Mucosa of descending colon (tissue), 3 donors: Measurements from ENCODE around the gene FOXP1. TPM values are rescaled to one million over a fixed set of nuclear protein-coding genes. Genes with fewer than 3 reads are reported as not detected.
A peak's percentile ranks its signal among the peaks of the same experiment; 100 is the strongest.

ENCODE experiments used
- ATAC-seq: fragments of 200-7000 bp; cut with Tn5 transposase; one replicate; pipeline ENCODE4 v1.9.1; 2020; ENCODE audit warnings: mild to moderate bottlenecking, moderate library complexity
- DNase-seq, 3 donors: peaks; one replicate each; pipeline ENCODE4 v3.0.0-alpha.2; 2020
- H3K36me3 ChIP-seq: fragments of 200-600 bp; one replicate; pipeline ENCODE4 v1.8.0; 2021; ENCODE audit warnings: low read depth, mild to moderate bottlenecking
- H3K4me1 ChIP-seq: fragments of 200-600 bp; one replicate; pipeline ENCODE4 v1.8.0; 2021; ENCODE audit warnings: low read depth, mild to moderate bottlenecking
- H3K4me3 ChIP-seq: fragments of 200-600 bp; one replicate; pipeline ENCODE4 v1.8.0; 2021; ENCODE audit warnings: mild to moderate bottlenecking
- H3K9me3 ChIP-seq: fragments of 200-600 bp; one replicate; pipeline ENCODE4 v1.8.0; 2021; ENCODE audit warnings: mild to moderate bottlenecking
- intact Hi-C, 2 donors: fragments of 100-400 bp; cut with DNase I in 1 of 2; cut with micrococcal nuclease in 1 of 2; formaldehyde crosslinking; loops; one replicate each; pipeline versions ENCODE4 v1.11.0 to v1.11.1; 2022; cut with DNase I, micrococcal nuclease
- total RNA-seq, 3 donors: library from RNA; stranded (reverse); fragmentation: NEBNext Ultra II Directional in 2 of 3; extraction: Animal tissue kit (Norgen Biotek cat#: 25700) in 2 of 3; gene quantifications; one replicate each; pipeline versions ENCODE4 v1.2.1 to v1.2.4, GENCODE V29; 2021 to 2023
- TF ChIP-seq, protein P1 (sequence below): fragments of 200-600 bp; IDR thresholded peaks from one replicate; pipeline ENCODE4 v1.8.0; 2022; ENCODE audit warnings: antibody characterized with exemption, mild to moderate bottlenecking
- donor health status: DM: no; HTN: no; CAD: no; lungs with moderate emphysema.
- donor health status: DM: no; HTN: no; CAD: no.
- donor health status: DM: no; HTN: yes; CAD: no.

The FOXP1 gene
- total RNA-seq, 3 donors from 2014 or later: 133 to 217 (median 214) TPM

DNA sequence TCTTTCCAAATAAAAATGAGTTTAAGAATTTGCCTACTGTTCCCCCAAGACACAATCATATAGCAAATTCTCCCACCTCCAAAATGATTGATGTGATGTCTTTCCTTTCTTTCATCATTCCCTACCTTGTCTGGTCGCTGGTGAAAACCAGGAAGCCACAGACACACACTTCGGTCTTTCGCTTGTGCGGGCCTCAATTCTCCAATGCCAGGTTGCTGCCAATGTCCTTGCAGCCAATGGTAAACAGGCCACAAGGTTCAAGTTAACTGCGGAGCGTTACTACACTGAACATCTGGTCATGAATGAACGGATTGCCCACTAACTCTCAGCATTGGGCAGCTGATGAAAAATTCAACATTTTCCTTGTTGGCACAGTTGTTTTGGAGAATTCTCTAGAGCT, 192.2 kb downstream of the FOXP1 start:
- H3K36me3 ChIP-seq: no peaks in the 10 kb centered on the region
- DNase-seq: no peak
- no peaks in the 10 kb centered on the region for H3K9me3 ChIP-seq
- no peak for ATAC-seq
- peaks cover 24% of the 10 kb centered on the region for H3K4me1 ChIP-seq
- intact Hi-C loops: no loop called here
- H3K4me3 ChIP-seq: no peak overlapping the region
- TF ChIP-seq, protein P1, sequence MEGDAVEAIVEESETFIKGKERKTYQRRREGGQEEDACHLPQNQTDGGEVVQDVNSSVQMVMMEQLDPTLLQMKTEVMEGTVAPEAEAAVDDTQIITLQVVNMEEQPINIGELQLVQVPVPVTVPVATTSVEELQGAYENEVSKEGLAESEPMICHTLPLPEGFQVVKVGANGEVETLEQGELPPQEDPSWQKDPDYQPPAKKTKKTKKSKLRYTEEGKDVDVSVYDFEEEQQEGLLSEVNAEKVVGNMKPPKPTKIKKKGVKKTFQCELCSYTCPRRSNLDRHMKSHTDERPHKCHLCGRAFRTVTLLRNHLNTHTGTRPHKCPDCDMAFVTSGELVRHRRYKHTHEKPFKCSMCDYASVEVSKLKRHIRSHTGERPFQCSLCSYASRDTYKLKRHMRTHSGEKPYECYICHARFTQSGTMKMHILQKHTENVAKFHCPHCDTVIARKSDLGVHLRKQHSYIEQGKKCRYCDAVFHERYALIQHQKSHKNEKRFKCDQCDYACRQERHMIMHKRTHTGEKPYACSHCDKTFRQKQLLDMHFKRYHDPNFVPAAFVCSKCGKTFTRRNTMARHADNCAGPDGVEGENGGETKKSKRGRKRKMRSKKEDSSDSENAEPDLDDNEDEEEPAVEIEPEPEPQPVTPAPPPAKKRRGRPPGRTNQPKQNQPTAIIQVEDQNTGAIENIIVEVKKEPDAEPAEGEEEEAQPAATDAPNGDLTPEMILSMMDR: no peak

DNA sequence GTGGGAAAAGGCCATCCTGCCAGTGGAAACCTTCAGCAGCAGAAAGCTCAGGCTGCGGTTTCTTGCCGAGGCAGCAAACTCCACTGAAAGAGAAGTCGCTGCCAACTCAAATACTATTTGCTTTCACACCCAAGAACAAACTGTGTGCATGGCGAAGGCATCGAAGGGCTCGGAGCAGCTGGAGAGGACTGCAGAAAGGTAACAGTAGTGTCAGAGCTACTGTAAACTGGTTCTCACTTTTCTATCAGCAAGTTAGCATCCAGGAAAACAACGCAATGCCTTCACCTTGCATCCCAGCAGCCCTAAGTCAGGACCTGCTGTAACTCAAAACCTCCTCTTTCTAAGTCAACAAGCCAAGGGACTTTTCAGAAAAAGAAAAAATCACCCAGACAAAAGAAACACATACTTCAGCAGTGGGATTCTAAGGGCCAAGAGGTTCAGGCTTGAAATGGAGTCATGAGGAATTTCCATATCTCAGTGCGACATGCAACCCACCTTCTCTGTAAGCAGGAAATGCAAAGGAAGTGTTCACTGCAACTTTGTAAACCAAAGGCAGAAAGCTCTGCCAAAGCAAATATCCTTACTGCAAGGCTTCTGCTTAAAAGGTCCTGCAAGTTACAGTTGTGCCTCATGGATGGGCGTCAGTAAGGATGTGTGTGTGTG, 193.5 kb downstream of the FOXP1 start:
- intact Hi-C loops: no loop called here
- TF ChIP-seq, protein P1: no peak
- H3K9me3 ChIP-seq: no peaks in the 10 kb centered on the region
- H3K36me3 ChIP-seq: no peaks in the 10 kb centered on the region
- ATAC-seq (peak; percentile 91), DNase-seq (peak; percentile 67 to 71 (median 69))
- H3K4me1 ChIP-seq: peaks cover 25% of the 10 kb centered on the region
- H3K4me3 ChIP-seq: no peak overlapping the region

DNA sequence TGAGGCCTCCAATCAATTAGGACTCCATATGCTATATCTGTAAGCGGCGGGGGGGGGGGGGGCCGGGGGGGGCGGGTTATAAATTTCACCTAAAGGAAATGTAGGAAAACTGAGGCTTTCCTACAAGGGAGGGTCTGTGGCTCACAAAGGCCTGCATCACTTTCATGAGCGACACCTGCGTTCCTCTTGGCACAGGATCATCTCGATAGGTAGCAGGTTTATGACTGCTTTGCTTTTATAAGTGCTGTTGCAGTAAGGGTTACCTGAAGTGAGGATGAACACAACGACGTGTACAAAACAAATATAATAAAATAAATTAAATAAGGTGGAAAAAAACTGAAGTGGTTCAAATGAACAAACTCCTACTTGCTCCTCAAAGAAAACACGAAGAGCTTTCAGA, 194.3 kb downstream of the FOXP1 start:
- peaks cover 27% of the 10 kb centered on the region for H3K4me1 ChIP-seq
- DNase-seq: peak in 1 of 3 donors; percentile 62
- no peak overlapping the region for H3K4me3 ChIP-seq
- TF ChIP-seq, protein P1: no peak
- intact Hi-C loops: no loop called here
- no peaks in the 10 kb centered on the region for H3K36me3 ChIP-seq
- ATAC-seq: peak; percentile 81
- no peaks in the 10 kb centered on the region for H3K9me3 ChIP-seq

- no peak for ATAC-seq
- intact Hi-C loops: no loop called here
- H3K4me1 ChIP-seq: peaks cover 27% of the 10 kb centered on the region
- no peak for DNase-seq
- no peaks in the 10 kb centered on the region for H3K9me3 ChIP-seq
- H3K36me3 ChIP-seq: no peaks in the 10 kb centered on the region
- TF ChIP-seq, protein P1: no peak
- H3K4me3 ChIP-seq: no peak overlapping the region
Observed at GRCh38 chr3:71388535-71389120, 194.9 kb downstream of the FOXP1 start.

- Histone ChIP-seq H3K36me3 (no peaks in the 10 kb centered on the region), H3K4me3 (no peak overlapping the region), H3K9me3 (no peaks in the 10 kb centered on the region), H3K4me1 (peaks cover 27% of the 10 kb centered on the region)
- no peak for ATAC-seq
- TF ChIP-seq, protein P1: no peak
- intact Hi-C loops: no loop called here
- DNase-seq: no peak
Observed at GRCh38 chr3:71387586-71387985, 195.9 kb downstream of the FOXP1 start.
